ENCODE measurements around the gene VANGL1. TPM values are rescaled to one million over a fixed set of nuclear protein-coding genes. Genes with fewer than 3 reads are reported as not detected.
A peak's percentile ranks its signal among the peaks of the same experiment; 100 is the strongest.

Gene VANGL1
- total RNA-seq, 4 donors from 2014 or later: 17.7 to 33.6 (median 26.2) TPM

- 10% methylated on average over 3 of the region's 8 CpGs for WGBS
- Histone ChIP-seq H3K27ac (peak overlapping the region; percentile 80), H3K9me3 (no peaks in the 10 kb centered on the region), H3K4me1 (peaks cover 48% of the 10 kb centered on the region), H3K4me3 (no peak overlapping the region), H3K27me3 (no peaks in the 10 kb centered on the region), H3K36me3 (peaks cover 7% of the 10 kb centered on the region)
- DNase-seq (ENCODE audit: low spot score in 2 of 2): no peak
- no peak for TF ChIP-seq POLR2A (IDR thresholded peaks at IDR 0.05)
- no peak for TF ChIP-seq POLR2AphosphoS5 (IDR thresholded peaks at IDR 0.05)
- no peak for TF ChIP-seq CTCF (IDR thresholded peaks at IDR 0.05)
- TF ChIP-seq EP300 (IDR thresholded peaks at IDR 0.05): no peak
Observed at GRCh38 chr1:115679141-115679611, 37.4 kb downstream of the VANGL1 start.

GRCh38 chr1:115680730-115681111 is 39.0 kb downstream of the VANGL1 start:
- 96% methylated on average over 5 of the region's 5 CpGs for WGBS
- Histone ChIP-seq H3K9me3 (no peaks in the 10 kb centered on the region), H3K4me3 (no peak overlapping the region), H3K4me1 (peaks cover 44% of the 10 kb centered on the region), H3K27me3 (no peaks in the 10 kb centered on the region), H3K36me3 (peaks cover 22% of the 10 kb centered on the region), H3K27ac (peak overlapping the region; percentile 80)
- DNase-seq (ENCODE audit: low spot score in 2 of 2): no peak
- TF ChIP-seq POLR2AphosphoS5 (IDR thresholded peaks at IDR 0.05): no peak
- TF ChIP-seq EP300 (IDR thresholded peaks at IDR 0.05): no peak

GRCh38 chr1:115682792-115683191 is 41.0 kb downstream of the VANGL1 start:
- H3K4me3 ChIP-seq: no peak overlapping the region
- no peaks in the 10 kb centered on the region for H3K9me3 ChIP-seq
- no peak for TF ChIP-seq POLR2A (IDR thresholded peaks at IDR 0.05)
- no peak for TF ChIP-seq CTCF (IDR thresholded peaks at IDR 0.05)
- no peak for TF ChIP-seq POLR2AphosphoS5 (IDR thresholded peaks at IDR 0.05)
- no peak for TF ChIP-seq EP300 (IDR thresholded peaks at IDR 0.05)
- WGBS: 96% methylated on average over 4 of the region's 4 CpGs
- H3K4me1 ChIP-seq: peaks cover 27% of the 10 kb centered on the region
- H3K27ac ChIP-seq: no peak overlapping the region
- peaks cover 33% of the 10 kb centered on the region for H3K36me3 ChIP-seq
- no peak for DNase-seq (ENCODE audit: low spot score in 2 of 2)
- no peaks in the 10 kb centered on the region for H3K27me3 ChIP-seq

- Histone ChIP-seq H3K27ac (no peak overlapping the region), H3K4me1 (peaks cover 4% of the 10 kb centered on the region), H3K36me3 (peaks cover 42% of the 10 kb centered on the region), H3K27me3 (no peaks in the 10 kb centered on the region), H3K9me3 (no peaks in the 10 kb centered on the region), H3K4me3 (no peak overlapping the region)
- DNase-seq (ENCODE audit: low spot score in 2 of 2): no peak
- 86% methylated on average over 13 of the region's 14 CpGs for WGBS
- no peak for TF ChIP-seq POLR2A (IDR thresholded peaks at IDR 0.05)
- TF ChIP-seq CTCF (IDR thresholded peaks at IDR 0.05): no peak
- TF ChIP-seq POLR2AphosphoS5 (IDR thresholded peaks at IDR 0.05): no peak
- no peak for TF ChIP-seq EP300 (IDR thresholded peaks at IDR 0.05)
Observed at GRCh38 chr1:115685029-115685705, 43.4 kb downstream of the VANGL1 start.

- no peaks in the 10 kb centered on the region for H3K9me3 ChIP-seq
- 86% methylated on average over 3 of the region's 3 CpGs for WGBS
- TF ChIP-seq CTCF (IDR thresholded peaks at IDR 0.05) (no peak), POLR2A (IDR thresholded peaks at IDR 0.05) (no peak), EP300 (IDR thresholded peaks at IDR 0.05) (no peak), POLR2AphosphoS5 (IDR thresholded peaks at IDR 0.05) (no peak)
- no peak overlapping the region for H3K27ac ChIP-seq
- H3K4me1 ChIP-seq: no peaks in the 10 kb centered on the region
- H3K4me3 ChIP-seq: no peak overlapping the region
- no peak for DNase-seq (ENCODE audit: low spot score in 2 of 2)
- H3K36me3 ChIP-seq: peaks cover 68% of the 10 kb centered on the region
- H3K27me3 ChIP-seq: no peaks in the 10 kb centered on the region
Observed at GRCh38 chr1:115687744-115688143, 46.0 kb downstream of the VANGL1 start.

Measured in suprapubic skin (tissue), 4 donors.